ENCODE results near the gene CD226.

The CD226 gene

GRCh38 chr18:69840445-69840844 lies 107.2 kb downstream of the CD226 start:
- Histone ChIP-seq H3K4me2 (ENCODE audit: low read depth, low read length, poor library complexity, severe bottlenecking) (no peak overlapping the region), H3K27ac (ENCODE audit: low read depth, low read length) (no peak overlapping the region), H4K20me1 (ENCODE audit: low read depth, low read length) (no peaks in the 10 kb centered on the region), H3K79me2 (ENCODE audit: insufficient read depth, low read length) (no peaks in the 10 kb centered on the region), H3K9ac (ENCODE audit: low read length) (no peak overlapping the region), H3K4me3 (ENCODE audit: insufficient read depth, low read length, poor library complexity, severe bottlenecking) (no peak overlapping the region), H2AFZ (ENCODE audit: low read depth, low read length, severe bottlenecking) (no peak overlapping the region), H3K9me3 (ENCODE audit: insufficient read depth, low read length) (no peaks in the 10 kb centered on the region), H3K9me2 (replicated peaks; ENCODE audit: insufficient read depth, low read length) (no peaks in the 10 kb centered on the region), H3K27me3 (ENCODE audit: low read length) (no peaks in the 10 kb centered on the region), H3K36me3 (ENCODE audit: low read length) (no peaks in the 10 kb centered on the region), H3F3A (ENCODE audit: insufficient read depth) (no peaks in the 10 kb centered on the region)
- TF ChIP-seq CTCF (IDR thresholded peaks at IDR 0.05; ENCODE audit: insufficient read depth, low read length, poor library complexity, severe bottlenecking), result no peak
- no peak for TF ChIP-seq EZH2phosphoT487 (conservative IDR thresholded peaks at IDR 0.05; ENCODE audit: low read length)

DNA sequence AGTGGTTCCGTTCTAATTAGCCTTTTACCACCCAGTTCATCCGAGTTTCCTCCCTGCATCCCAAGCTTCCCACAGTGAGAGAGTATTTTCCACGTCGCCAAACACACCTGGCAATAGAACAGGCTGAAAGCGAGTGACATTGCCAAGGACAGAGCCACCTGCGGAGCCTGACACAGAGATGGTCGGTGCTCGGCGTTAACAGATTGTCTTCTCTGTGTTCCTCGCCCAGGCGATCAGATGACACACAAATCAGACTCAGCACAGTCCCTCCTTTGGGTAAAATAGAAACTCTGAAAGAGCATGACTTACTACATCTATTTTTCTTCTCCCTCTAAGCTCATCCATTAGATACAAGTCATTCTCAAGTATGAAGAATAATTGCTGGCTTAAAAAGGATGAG lies 107.7 kb downstream of the CD226 start:
- Histone ChIP-seq H3K4me3 (ENCODE audit: insufficient read depth, low read length, poor library complexity, severe bottlenecking) (no peak overlapping the region), H3K27me3 (ENCODE audit: low read length) (no peaks in the 10 kb centered on the region), H2AFZ (ENCODE audit: low read depth, low read length, severe bottlenecking) (no peak overlapping the region), H3K79me2 (ENCODE audit: insufficient read depth, low read length) (no peaks in the 10 kb centered on the region), H3K9me2 (replicated peaks; ENCODE audit: insufficient read depth, low read length) (no peaks in the 10 kb centered on the region), H3K4me2 (ENCODE audit: low read depth, low read length, poor library complexity, severe bottlenecking) (no peak overlapping the region), H3K9me3 (ENCODE audit: insufficient read depth, low read length) (no peaks in the 10 kb centered on the region), H4K20me1 (ENCODE audit: low read depth, low read length) (no peaks in the 10 kb centered on the region), H3F3A (ENCODE audit: insufficient read depth) (no peaks in the 10 kb centered on the region), H3K9ac (ENCODE audit: low read length) (no peak overlapping the region), H3K27ac (ENCODE audit: low read depth, low read length) (no peak overlapping the region), H3K36me3 (ENCODE audit: low read length) (no peaks in the 10 kb centered on the region)
- TF ChIP-seq EZH2phosphoT487 (conservative IDR thresholded peaks at IDR 0.05; ENCODE audit: low read length), result no peak
- no peak for TF ChIP-seq CTCF (IDR thresholded peaks at IDR 0.05; ENCODE audit: insufficient read depth, low read length, poor library complexity, severe bottlenecking)

- no peaks in the 10 kb centered on the region for H3K36me3 ChIP-seq (ENCODE audit: low read length)
- H2AFZ ChIP-seq (ENCODE audit: low read depth, low read length, severe bottlenecking), result no peak overlapping the region
- H3K27ac ChIP-seq (ENCODE audit: low read depth, low read length), result no peak overlapping the region
- no peaks in the 10 kb centered on the region for H3F3A ChIP-seq (ENCODE audit: insufficient read depth)
- no peaks in the 10 kb centered on the region for H3K27me3 ChIP-seq (ENCODE audit: low read length)
- H3K9me2 ChIP-seq (replicated peaks; ENCODE audit: insufficient read depth, low read length), result no peaks in the 10 kb centered on the region
- H3K4me2 ChIP-seq (ENCODE audit: low read depth, low read length, poor library complexity, severe bottlenecking), result no peak overlapping the region
- TF ChIP-seq CTCF (IDR thresholded peaks at IDR 0.05; ENCODE audit: insufficient read depth, low read length, poor library complexity, severe bottlenecking) (no peak), EZH2phosphoT487 (conservative IDR thresholded peaks at IDR 0.05; ENCODE audit: low read length) (no peak)
- H3K4me3 ChIP-seq (ENCODE audit: insufficient read depth, low read length, poor library complexity, severe bottlenecking), result no peak overlapping the region
- no peaks in the 10 kb centered on the region for H3K79me2 ChIP-seq (ENCODE audit: insufficient read depth, low read length)
- no peaks in the 10 kb centered on the region for H4K20me1 ChIP-seq (ENCODE audit: low read depth, low read length)
- no peak overlapping the region for H3K9ac ChIP-seq (ENCODE audit: low read length)
- H3K9me3 ChIP-seq (ENCODE audit: insufficient read depth, low read length), result no peaks in the 10 kb centered on the region
Observed at GRCh38 chr18:69839497-69839896, 108.2 kb downstream of the CD226 start.

Data from SU-DHL-6 (cell line).